GM21390 (cell line): ENCODE measurements around the gene EML2.
"Not testable (repeated sequence)": the region's sequence is repeated elsewhere in the genome, so short reads cannot be mapped to it uniquely, and the experiment has no call there.

Experiments used
- ATAC-seq: cut with Tn5 transposase; IDR thresholded peaks from one replicate; pipeline ENCODE4 v1.9.1; 2021; ENCODE audit not compliant: unreplicated experiment

The EML2 gene

DNA sequence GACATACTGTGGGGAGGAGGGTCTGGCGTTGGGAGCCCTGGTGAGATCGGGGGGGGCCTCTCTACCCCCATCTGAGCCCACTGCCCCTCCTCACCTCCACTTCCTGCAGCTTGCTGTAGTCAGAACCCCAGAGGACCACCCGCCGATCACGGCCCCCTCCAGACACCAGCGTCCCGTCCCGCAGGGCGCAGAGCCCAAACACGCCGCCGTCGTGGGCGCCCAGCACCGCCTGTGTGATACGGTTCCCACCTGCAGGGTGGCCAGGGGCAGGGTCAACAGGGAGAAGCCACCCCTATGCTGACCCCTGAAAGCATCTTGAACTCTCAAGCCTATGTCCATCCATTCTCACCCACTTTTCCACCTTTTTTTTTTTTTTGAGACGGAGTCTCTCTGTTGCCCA, 17.8 kb downstream of the EML2 start:
- no peak for ATAC-seq

DNA sequence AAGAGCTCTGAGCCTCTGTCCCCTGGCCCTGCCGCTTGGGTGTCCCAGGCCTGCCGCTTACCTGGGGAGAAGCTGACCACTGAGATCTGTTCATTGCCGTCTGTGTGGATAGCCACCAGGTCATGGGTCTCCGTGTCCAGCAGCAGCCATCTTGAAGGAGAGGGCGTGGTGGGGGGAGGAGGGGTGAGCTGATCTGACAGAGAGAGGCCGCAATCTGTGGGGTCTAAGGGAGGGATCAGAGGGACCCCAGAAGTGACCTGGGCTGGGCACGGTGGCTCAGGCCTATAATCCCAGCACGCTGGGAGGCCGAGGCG, 22.5 kb downstream of the EML2 start:
- no peak for ATAC-seq

DNA sequence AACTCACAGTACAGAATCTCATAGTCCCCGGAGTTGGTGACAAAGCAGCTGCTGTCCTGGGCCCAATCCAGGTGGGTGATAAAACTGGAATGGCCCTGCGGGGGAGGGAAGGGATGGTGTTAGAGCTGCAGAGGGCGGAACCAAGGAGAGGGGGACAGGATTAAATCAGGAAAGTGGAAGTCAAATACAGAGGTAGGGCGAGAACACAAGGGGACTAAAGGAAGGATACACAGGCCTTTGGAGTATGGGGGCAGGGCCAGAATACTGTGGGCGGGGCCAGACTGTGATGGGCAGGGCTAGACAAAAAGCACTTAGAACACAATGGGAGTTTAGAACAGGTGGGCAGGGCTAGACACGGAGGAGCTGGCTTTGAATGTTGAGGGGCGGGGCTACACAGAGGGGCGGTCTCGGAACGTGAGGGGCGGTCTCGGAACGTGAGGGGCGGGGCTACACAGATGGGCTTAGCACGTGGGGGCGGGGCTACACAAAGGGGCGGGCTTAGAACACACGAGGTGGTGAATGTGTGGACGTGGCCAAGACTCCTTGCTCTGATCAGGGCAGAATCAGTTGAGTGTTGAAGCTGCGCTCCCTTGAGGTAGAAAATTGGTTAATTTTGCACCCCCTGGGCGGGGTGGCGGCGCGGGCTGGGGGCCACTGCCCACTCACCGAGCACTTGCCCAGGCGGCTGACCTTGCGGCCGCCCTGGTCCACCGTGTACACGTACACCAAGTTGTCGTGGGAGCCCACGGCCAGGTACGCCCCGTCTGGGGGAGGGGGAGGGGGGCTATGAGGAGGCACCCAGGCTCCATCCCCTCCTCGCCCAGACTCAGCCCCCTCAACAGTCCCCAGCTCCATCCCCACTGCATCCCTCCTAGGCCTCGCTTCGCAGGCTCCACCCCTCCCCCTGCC, 23.1 kb downstream of the EML2 start:
- no peak for ATAC-seq

DNA sequence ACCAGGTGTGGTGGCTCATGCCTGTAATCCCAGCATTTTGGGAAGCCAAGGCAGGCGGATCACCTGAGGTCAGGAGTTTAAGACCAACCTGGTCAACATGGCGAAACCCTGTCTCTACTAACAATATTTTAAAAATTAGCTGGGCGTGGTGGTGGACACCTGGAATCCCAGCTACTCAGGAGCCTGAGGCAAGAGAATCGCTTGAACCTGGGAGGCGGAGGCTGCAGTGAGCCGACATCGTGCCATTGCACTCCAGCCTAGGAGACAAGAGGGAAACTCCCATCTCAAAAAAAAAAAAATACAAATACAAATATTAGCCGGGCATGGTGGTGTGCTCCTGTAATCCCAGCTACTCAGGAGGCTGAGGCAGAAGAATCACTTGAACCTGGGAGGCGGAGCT, 24.1 kb downstream of the EML2 start:
- not testable (repeated sequence) for ATAC-seq

DNA sequence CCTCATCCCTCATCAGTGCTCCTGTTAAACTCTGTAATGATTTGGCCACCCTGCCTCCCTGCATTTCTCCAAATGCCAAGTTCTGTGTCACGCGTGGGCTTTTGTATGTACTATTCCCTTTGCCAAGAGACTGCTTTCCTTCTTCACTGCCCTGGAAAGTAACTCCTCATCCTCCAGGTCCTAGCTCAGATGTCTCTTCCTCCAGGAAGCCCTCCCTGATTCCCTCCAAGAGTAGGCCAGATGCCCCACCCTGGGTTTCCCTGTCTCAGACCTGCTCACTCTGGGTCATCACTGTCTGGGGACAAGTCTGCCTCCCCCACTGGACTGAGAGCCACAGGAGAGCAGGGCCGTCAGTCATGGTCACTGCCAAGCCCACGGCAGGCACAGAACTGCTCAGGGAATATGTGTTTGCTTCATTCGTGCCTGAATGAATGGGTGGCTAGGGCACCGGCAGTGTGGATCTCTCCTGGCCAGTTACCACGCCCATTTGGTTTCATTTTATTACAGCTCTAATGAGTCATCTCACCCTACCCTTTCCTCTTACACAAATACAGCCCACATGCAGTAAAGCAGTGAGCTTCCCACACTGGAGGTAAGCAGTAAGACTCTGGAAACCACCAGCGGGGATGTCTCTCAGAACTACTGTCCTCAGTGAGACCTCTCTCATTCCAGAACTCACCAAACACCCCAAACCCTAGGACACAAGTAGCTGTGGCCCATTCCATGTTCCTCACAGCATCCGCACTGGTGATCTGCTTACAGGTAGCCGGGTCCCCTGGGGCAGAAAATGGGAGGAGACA, 25.1 kb downstream of the EML2 start:
- no peak for ATAC-seq

DNA sequence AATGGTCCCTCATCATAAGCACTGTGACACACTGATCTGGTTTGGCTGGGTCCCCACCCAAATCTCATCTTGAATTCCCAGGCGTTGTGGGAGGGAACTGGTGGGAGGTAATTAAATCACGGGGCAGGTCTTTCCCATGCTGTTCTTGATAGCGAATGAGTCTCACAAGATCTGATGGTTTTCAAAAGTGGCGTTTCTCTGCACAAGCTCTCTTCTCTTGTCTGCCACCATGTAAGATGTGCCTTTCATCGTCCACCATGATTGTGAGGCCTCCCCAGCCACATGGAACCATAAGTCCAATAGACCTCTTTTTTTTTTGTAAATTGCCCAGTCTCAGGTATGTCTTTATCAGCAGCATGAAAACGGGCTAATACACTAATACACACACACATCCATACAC, 30.2 kb downstream of the EML2 start:
- no peak for ATAC-seq

DNA sequence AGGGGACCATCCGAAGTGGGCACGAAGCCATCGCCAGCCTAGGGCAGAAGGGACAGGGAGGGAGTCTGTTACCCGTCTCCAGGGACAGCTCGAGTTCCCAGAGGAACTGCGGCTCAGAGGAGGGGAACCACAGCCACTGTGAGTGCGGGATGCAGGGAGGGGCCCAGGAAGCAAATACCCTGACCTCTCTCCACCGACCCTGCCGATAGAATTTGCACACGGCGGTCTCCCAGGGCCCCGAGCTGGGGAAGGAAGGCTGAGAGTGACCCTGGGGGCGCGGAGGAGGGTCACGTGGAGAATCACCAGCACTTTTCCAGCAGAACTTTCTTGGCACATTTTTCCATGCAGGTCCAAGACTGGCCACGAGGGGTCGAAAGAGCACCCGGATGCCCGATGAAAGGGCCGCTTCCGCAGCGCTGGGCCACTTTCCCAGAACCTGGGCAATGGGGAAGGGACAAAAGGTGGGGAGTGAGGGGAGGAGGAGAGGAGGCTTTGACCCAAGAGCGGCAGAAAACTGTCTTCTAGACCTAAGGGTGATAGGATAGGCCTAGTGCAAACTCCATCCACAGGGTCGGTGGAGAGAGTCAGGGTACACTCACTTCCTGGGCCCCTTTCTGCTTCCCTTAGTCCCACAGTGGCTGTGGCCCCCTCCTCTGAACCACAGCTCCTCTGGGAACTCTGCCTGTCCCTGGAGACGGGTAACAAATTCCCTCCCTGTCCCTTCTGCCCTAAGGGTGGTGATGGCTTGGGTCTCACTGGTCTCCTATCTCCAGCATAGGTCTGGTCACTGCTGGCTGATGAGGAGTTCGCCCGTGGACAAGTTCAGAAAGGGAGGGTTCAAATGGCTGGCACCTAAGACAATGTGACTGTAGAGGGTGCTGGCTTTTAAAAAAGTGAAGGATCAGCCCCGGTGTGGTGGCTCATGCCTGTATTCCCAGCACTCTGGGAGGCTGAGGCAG, 31.8 kb downstream of the EML2 start:
- no peak for ATAC-seq

DNA sequence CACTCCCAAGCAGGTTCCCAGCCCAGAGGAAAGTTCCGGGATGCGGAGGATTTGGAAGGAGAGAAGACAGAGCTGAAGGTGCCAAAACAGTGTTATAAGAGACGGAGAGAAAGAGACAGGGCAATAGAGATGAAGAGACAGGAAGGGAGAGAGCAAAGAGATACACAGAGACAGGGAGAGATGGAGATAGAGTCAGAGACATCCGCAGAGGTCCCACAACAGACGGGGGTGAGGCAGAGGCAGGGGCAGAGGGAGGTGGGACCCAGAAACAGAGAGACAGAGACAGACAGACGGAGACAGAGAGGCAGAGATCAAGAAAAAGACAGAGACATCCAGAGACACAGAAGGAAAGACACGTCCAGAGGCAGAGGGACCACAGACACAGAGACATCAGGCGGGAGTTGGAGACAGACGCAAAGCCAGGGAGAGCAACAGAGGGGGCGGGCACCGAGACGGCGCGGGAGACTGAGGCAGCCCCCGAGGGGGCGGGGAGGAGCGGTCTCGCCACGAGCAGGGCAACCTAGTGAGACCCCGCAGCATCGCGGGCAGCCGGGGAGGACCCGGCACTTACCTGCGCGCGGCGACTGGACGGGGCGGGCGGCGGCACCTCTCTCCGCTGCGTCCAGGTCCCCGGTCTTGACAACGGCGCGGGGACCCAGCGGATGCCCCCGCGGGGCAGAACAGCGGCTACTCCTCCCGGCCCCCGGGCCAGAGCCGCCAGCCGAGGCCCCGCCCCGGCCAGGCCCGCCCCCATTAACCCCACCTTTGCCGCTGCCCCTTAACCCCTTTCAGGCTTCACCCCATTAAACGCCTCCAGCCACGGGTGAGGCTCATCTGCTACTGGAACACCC, 37.4 kb downstream of the EML2 start, which contains the start of gene GPR4:
GPR4 (minus strand) TSS at position 689 of the 851 bp plus-strand sequence. CDS start 10,346 bp downstream, outside the sequence.
- no peak for ATAC-seq

DNA sequence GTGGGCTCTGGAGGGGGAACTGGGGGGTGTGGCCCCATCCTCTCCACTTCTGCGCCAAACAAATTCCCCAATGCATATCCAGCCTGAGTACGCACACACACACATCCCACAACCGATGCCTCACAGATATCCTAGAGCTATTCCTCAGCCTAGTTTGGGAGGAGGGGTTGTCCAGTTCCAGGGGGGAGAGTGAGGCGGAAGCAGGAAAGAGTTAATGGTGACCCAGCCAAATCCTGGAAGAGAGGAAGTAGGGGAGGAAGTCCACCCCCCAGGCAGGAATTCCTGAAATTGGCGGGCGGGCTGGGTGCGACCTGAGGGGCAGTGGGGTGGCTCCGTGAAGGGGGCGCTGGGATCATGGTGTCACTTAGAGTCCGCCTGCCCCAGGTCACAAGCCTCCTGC, 38.1 kb downstream of the EML2 start:
- no peak for ATAC-seq

DNA sequence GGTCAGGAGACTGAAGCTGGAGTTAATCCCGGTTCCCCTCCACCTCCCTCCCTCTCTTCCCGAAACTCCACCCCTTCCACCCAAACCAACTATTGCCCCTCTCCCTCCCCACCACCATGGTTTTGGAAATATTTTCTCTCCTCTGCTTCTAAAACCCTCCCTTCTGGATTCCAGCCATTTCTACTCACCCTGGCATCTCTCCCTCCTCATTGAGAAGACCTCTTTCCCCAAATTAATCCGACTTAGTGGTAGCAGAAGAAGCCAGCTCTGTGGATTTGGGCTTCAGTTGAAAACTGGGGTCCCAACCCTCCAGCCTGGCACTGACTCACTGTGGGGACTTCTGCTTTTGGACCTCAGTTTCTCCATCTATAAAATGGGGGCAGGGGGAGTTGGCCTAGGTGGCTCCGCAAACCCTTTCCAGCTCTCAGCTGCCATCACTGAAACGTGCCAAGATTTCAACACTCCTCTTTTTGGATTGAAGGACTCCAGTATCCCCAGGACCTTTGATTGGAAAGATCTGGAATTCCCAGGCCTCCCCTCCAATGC, 38.8 kb downstream of the EML2 start:
- no peak for ATAC-seq

DNA sequence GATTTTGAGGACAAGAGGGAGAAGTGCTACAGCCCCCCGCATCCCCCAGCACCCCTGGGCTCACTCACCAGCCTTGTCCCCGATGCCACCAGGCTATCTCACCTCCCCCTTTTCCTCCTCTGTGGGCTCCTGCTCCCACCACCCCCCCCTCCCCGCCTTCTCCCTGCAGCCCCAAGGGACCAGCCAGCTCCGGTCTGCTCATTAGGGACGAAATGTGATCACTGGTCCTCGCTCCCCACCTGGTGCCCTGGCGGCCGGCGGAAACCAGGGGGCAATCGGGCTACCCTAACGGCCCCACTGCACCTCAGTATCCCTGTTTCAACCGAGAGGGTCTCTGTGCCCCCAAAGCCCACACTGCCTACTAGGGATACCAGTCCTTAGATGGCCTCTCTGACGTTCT, 39.9 kb downstream of the EML2 start:
- ATAC-seq: no peak

DNA sequence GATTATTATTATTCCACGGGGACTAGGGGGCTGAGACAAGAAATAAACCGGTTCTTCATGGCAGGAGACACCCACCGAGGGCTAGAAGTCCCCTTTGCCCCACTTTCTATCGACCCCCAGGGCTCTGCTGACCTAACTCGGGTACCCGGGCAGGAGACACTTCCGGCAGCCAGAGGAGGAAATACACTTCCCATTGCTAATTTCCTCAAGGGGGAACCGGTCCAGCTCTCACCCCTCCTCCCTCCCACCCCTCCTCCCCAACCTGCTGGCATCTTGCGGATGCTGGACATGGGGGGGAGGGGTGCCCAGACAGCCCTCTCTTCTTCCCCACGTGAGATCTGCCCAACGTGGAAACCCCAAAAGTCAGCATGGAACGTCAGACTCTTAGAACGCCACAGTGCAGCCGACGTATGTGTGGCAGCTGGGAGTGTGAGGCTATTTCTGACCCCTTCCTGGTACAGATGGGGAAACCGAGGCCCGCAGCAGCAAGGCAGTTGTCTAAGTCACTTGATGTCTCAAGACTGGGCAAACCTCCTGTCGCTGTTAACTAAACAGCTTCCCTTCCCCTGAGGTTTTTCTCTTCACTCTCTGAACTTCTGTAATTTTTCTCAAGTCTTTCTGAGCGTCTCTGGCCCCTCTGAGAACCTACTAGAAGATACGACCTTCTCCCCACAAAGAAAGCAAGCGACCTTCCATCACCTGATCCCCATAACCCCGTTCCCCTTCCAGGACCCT, 40.8 kb downstream of the EML2 start:
- no peak for ATAC-seq

DNA sequence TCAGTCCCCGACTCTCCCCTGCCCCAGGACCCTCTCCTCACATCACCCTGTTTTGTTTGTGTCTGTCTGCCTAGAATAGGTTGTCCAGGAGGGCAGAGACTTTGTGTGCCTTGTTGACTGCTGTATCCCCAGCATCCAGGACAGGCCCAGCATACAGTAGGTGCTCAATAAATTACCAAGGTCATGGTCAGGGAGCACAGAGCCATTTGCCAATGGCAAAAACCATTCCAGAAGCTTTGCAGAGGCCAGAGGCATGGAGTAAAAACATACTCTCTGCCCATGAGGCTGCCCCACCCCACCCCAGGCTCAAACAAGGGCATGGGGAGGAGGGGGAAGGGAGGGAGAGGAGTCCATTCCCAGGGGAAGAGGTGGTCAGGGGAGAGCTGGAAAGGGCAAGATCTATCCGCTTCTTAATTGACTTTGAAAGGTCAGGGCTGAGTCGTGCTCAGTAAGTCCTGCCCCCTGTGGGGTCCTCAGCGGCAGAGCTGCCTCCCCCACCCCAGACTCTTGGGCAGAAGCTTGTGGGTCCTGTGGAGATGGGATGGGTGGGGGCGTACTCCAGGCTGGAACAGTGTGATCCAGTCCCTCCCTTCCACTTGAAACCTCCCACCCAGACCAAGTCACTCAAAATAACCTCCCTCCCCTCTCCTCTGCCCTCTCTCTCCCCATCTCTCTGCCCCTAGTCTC, 41.6 kb downstream of the EML2 start:
- no peak for ATAC-seq

DNA sequence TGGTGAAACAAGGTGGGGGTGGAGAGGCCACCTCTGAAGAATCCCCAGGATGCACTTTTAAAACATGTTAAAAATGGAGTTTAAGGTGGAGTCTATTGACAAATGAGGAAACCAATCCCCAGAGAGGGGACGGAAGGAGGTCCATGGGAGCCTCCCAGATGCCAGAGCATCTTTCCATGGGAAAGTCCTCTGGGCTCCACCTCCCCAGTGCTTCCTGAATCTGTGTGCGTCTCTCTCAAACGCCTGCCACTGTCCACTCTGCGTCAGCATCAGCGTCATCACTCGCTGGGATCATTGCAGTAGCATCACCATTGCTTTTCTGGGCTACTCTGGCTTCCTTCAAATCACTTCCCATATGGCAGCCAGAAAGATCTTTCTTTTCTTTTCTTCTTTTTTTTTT, 43.4 kb downstream of the EML2 start:
- ATAC-seq: no peak

DNA sequence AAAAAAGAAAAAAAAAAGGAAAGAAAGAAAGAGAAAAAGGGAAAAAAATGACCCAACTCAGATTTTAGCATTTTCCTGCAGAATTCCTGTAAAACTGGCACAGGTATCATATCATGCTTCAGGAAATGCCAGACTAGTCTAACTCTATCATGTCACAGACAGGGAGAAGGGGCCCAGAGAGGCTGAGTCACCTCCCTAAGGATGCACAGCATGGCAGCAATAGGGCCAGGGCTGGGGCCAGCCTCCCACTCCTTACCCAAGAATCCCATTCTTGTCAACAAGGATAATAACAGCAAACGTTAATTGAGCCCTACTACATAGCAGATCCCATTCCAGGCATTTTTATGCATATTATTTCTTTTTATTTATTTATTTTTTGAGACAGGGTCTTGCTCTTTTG, 45.7 kb downstream of the EML2 start:
- no peak for ATAC-seq

DNA sequence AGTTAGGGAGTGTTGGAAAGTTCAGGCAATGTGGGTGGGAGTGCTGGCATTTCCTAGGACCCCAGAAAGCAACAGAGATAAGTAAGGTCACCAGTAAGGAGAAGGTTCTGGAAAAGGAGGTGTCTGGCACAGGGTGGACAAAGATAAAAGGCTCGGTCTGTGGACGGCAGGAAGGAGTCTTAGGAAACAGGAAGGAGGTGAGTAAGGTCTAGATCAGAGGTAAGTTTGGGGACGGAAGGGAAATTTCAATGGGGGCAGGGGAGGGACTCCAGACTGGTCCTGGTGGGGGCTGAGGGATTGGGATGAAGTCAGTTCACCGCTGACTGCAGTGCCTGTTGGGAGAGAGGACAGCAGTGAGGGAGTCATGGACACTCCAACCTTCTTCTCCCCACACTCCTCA, 46.8 kb downstream of the EML2 start:
- ATAC-seq: no peak

DNA sequence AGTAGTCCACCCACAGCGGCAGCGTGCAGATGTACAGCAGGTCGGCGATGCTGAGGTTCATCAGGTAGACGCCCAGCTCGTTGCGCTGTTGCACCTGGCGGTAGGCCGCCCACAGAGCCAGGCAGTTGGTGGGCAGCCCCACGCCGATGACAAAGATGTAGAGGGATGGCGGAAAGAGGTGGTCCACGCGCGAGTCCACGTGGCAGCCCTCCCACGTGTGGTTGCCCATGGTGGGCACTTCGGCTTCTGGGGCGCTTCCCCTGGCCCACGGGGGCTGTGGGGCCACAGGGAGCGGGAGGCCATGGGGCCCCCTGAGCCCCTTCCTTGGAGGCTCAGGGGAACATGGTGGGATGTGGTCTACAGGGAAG, 47.6 kb downstream of the EML2 start:
- no peak for ATAC-seq

DNA sequence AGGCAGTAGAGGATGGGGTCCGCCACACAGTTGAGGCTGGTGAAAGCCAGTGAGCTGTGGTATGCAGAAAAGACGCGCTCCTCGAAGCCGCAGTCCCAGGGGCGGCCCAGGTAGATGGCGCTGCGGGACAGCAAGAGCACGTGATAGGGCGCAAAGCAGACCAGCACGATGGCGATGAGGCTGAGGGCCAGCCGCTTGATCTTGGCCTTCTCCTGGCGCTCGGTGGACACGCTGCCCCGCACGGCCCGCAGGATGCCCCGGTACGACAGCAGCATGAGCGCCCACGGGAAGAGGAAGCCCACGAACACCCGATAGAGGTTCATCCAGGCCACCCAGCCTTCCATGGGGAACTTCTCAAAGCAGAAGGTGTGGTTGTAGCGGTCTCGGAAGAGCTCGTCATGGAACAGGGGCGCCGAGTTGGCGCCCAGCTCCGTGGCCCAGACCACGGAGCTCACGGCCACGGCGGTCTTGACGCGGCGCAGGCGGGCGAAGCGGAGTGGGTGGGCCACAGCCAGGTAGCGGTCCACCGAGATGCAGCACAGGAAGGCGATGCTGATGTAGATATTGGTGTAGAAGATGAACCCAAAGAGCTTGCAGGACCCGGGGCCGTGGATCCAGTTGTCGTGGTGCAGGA, 48.1 kb downstream of the EML2 start:
- no peak for ATAC-seq
